Activated effector memory CD4-positive, alpha-beta T cell treated with Interleukin-2 at 50 U/mL for 16 hours (primary cell): Measurements from ENCODE around the gene PDGFRB.

Experiments
- DNase-seq: peaks from one replicate; pipeline ENCODE4 v3.0.0-alpha.2; 2020

The PDGFRB gene

DNA sequence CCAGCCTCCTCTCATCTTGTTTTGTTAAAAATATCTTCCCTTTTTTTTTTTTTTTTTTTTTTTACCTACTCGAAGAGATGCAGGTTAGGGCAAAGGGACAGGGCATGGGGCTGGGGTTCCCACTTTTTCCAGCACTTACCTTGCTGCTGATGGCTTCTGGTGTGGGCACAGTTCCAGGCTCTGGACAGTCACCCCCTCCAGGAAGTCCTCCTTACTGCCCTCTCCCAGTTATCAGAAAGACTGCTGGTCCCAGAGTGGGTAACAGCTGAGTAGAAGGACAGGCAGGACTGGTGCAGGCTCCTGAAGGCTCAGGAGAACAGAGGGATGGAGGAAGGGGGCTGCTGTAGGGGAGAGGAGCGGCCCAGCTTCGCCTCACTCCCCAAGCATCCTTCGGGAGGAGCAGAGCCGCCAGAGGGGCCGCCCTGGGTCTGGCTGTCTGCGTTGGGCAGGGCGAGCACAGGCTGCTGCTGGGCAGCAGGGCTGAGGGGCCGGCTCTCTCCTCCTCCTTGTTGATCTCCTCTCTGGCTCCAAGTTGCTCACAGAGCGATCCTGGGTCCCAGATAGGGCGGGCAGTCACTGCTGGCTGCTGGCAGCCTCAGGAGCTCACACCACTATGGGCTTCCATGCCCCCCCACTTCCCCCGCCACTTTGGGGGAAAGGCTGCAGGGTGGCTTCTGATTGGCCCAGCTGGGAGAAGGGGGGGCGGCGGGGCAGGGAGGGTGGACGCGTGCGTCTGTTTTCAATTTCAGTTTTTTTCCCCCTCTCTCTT is at the start of gene PDGFRB:
Gene PDGFRB, minus strand, starts transcription at position 588 of the 769 bp plus-strand sequence. CDS start 18,798 bp downstream, outside the sequence.
- DNase-seq, result no peak

DNA sequence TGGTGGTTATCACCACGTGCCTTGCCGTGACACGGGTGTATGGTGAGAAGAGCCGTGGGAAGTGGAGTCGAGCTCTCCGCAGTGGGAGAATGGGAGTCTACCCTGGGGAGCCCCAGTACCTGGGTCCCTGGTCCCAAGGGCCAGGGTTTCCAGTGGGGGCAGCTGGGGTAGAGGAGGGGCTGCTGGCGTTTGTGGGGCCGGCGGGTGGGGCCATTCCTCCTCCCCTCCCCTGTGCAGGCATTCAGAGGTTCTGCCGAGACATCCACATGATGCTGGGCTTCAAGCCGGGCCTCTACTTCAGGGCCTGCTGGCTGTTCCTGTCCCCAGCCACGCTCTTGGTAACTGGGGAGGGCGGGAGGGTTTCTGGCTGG is 48.9 kb upstream of the PDGFRB start:
- DNase-seq, result no peak

DNA sequence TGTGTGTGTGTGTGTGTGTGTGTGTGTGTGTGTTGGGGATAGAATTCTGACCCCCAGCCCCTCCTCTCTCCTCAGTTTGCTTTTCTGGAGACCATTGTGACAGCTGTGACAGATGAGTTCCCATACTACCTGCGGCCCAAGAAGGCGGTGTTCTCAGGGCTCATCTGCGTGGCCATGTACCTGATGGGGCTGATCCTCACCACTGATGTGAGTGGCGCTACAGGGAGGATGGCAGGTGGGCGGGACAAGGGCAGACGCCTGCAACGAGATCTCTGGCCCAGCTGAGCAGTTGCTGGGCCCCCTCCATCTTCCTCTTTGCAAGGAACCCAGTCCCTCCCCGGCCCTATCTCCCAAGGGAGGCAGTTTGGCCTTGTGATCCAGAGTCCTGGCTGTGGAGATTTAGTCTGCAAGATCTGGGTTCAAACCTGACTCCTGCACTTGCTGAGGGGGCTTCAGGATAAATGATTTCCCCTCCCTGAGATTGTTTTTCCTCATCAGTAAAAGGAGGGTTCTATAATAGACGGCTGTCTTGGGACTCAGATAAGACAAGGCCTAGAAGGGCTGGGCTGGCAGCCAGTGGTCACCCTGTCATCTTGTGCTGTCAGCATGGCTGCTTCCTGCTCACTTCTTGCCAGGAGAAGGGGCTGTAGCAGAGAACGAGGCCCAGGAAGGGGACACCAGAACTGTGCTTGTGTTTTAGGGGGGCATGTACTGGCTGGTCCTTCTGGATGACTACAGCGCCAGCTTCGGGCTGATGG is 48.4 kb upstream of the PDGFRB start:
- DNase-seq, result no peak

DNA sequence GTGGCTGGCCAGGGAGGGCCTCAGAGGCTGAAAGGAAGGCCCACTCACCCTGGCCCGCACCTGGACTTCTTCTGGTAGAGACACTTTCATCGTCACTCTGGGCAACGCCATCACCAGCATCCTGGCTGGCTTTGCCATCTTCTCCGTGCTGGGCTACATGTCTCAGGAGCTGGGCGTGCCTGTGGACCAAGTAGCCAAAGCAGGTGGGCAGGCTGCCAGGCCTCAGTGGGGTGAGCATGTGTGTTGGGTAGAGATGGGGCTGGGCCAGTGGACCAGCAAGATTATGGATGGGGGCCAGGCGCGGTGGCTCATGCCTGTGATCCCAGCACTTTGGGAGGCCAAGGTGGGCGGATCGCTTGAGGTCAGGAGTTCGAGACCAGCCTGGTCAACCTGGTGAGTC is 46.9 kb upstream of the PDGFRB start:
- DNase-seq, result no peak

DNA sequence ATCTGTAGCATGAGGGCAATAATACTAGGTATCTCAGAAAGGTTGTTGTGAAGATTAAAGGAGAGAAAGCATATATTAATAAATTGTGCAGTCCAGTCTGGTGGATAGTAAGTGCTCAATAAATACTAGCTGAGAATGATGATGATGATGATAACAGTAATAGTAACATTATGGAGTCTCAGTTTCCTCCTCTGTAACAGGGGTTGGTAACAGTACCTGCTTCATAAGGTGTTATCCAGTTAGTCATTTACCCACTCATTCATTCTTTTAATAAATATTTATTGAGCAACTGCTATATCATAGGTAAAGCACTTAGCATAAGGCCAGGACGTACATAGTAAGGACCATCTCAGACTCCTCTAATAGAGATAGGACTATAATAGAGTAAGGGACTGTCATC is 41.8 kb upstream of the PDGFRB start:
- no peak for DNase-seq

DNA sequence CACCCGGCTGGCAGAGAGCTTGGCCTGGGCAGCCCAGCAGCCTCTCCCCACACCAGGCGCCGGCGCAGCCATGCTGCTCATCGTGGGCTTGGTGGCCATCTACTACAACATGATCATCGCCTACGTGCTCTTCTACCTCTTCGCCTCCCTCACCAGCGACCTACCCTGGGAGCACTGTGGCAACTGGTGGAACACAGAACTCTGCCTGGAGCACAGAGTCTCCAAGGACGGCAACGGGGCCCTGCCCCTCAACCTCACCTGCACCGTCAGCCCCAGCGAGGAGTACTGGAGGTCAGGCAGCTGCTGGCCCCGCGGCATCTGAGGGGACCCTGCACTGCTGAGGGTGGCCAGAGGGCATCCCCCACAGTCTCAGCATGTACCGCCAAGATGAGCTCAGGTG is 41.3 kb upstream of the PDGFRB start:
- DNase-seq, result no peak

DNA sequence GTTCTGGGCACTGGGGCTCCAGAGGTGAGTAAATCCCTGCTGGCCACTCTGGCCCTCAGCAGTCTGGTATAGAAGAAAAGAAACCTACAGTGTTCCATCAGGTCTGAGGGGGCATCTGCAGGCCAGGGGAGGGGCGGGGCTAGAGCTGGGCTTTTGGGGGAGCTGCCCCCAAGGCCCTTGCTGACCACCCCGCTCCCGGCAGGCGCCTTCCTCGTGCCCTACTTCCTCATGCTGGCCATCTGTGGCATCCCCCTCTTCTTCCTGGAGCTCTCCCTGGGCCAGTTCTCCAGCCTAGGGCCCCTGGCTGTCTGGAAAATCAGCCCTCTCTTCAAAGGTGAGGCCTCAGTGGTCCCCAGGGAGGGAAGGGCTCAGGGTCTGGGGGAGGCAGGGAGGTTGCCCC is 40.9 kb upstream of the PDGFRB start:
- no peak for DNase-seq

DNA sequence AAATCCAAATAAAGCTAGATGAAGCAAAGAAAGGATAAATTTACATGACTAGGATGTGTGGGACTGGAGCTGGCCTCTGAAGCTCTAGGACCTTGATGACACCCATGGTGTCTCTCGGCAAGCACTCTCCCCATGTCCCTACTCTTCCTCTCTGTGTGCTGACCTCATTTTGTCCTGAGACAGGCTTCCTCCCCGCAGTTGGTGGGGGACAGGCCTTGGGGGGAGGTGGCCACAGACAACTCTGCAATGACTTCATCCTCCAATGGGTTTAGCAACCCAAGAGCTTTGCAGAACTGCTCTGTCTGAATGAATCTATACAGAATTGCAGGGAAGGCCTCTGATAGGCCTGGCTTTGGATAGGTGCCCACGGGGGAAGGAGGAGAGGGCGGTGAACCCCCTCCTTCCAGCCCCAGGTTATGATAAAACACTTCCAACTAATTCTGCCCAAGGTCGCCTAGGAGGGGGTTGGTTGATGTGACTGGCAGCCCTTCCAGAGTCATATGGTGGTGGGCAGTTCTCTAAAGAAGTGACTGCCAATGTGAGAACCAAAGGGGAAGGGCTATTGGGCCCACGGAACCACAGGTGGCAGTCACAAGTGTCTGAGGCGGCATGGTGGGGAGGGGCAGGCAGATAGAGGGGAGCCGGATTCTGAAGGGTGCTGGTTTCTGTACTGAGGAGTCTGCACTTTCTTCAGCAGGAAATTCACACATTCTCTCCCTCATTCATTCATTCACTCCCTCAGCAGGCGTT is 40.3 kb upstream of the PDGFRB start:
- DNase-seq, result no peak

DNA sequence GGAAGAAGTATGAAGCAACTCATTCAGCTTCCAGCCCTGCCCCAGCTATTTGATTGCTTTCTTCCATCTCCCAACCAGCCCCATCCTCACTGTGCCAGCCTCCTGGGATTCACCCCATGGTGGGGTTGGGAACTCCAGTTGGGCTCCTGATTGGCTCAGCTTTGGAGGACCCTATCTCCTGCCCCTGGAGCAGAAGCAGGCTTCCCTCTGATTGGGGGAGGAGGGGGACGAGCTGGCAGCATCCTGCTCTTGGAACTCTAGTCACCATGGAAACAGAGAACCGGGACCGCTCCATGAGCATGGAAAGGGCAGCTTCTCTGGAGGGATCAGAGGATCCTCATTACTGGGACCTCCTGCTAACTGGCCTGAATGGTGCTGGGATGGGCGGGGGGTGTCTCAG is 36.8 kb upstream of the PDGFRB start:
- no peak for DNase-seq

DNA sequence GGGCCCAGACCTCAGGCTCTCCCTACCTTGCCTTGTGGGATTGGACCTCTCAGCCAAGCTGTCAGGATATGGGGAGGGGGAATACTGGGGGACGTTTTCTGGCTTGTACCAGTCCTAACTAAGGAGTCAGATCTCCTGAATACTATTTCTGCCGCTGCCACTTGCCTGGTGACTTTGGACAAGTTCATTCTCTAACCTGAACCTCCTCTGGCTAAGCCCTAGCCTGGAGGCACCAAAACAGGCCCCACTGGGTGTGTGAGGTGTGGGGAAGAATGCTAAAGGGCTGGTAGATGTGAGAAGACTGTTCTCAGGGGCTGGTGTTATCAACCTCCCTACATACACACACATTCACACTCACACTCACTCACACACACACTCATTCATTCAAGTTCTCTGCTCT is 35.3 kb upstream of the PDGFRB start:
- DNase-seq, result no peak

DNA sequence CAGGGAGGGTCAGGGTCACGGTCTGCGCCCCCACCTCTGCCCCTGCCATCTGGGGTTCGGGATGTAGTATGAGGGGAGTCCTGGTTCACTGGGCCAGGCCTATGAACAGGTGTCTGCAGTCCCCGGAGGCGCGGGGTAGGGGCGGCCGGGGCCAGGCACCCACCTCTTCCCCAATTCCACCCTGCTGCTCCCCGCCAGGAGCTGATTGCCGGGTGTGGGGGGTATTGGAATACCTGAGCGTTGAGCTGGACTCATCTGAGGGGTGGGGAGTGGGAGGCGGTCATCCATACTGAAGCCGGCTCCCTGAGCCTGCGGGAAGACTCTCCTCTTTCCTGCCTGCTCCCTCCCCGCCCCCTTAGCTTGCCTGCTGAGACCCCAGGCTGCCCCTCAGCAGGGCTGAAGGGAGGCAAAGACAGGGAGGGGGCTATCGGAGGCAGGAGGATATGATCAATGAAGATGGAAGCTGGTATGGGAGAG is 34.9 kb upstream of the PDGFRB start:
- no peak for DNase-seq

DNA sequence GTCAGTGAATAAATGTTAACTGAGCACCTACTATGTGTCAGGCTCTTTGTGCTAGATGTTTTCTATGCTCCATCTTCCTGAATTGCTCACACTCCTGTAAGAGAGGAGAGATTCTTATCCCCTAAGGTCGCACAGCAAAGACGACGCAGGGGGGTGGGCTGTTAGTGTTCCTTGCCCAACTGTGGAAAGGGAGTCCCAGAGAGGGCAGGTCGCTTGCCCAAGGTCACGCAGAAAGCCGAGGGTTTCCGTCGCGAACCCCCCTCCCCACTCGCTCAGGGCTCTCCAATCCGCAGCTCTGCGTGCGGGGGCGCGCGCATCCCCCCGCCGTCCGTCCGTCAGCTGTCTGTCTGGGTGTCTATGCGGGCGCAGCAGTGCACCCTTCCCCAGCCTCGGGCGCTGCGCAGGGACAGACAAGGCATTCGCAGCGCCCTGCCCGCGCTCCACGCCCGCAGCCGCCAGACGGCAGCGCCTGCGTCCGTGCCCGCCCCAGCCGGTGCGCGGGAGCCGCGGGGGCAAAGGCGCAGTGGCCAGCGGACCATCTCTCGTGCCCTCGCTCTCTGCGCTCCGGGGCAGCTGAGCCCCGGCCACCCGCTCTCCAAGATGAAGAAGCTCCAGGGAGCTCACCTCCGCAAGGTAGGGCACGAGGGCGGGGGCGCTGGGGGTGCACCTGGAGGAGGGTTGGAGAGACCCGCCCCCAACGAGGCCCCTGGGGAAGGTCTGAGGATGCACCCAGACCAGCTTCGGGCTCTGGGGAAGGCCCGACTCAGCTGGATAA is 34.3 kb upstream of the PDGFRB start, which contains the start of gene SLC6A7:
Gene SLC6A7, plus strand, starts transcription at position 335 of the 775 bp plus-strand sequence. Its CDS starts 266 bp downstream, at position 601.
- no peak for DNase-seq

DNA sequence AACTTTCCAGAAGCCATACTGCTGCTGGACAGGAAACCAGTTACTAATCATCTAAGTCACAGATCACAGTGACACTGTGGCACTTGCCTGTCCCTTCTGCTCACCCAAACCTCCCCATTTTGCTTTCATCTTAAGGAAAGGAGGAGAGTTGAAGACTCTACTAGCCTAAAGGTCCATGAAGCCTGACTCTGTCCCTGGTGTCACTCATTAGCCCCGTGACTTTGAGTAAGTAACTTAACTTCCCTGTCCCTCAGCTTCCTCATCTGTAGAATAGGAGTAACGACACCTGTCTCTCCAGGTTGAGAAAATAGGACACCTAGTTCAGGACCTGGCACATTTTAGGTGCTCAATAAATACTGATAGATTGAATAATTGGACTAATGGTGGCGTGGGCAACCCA is 33.7 kb upstream of the PDGFRB start:
- DNase-seq, result no peak

DNA sequence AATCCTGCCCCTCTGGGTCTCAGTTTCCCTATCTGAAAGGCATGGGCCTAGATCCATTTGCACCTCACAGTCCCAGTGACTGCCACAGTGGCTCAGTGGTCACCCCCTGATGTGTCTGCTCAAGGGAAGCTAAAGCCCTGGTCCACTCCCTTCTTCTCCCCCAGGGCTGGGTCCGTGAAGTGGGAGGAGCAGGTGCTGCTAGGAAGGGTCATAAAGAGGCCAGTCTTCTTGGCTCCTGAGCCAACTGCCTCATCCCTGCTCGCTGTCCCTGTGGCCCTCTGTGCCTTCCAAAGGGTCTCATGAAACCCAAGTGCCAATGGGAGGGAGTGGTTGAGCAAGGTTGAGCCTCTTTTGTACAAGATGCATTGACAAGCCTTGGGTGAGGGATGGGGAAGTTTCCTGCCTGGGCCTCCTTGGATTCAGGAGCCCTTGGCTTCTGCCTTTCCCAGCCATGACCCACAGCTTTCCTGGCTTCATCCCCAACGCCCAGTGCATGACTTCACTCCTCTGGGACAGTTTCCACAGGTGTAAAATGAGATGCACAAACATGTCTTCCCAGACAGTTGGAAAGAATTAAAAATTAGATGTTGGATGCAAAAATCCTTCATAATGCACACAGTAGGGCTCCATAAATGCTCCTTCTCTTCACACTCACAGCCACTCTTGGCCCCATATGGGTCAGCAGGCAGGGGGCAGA is 32.6 kb upstream of the PDGFRB start:
- no peak for DNase-seq

DNA sequence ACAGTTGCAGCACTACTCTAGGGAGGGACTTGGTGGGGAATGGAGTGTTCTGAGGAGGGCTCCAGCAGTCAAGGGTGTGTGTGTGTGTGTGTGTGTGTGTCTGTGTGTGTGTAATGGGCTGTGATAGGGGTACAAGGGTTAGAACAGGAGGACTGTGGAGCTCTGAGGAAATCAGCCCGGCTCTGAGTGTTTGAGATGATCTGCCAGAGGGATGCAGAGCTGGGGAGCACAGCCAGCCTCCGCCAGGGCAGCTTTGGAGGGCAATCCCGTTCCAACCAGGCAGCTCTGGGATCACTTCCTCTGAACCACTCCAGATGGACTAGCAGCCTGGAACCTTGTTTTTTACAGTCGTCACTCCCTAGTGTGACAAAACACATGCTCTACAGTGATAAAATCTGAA is 31.3 kb upstream of the PDGFRB start:
- no peak for DNase-seq

DNA sequence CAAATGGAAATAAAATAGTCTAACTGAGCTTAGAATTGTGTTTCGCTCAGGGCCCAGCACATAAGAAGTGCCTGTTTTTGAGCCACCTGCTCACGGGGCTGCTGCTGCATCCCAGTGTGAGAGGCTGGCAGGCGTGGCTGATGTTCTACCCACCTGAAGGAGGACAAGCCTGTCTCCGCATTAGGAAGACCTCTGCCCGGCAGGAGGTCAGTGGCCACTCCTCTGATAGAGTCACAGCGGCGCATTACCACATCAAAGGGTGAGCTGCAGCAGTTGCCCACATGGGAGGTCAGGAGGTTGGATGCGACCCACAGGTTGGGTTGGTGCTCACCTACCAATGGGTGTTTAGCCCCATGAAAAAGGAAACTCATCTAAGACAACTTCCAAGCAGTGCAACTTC is 30.5 kb upstream of the PDGFRB start:
- DNase-seq, result no peak

DNA sequence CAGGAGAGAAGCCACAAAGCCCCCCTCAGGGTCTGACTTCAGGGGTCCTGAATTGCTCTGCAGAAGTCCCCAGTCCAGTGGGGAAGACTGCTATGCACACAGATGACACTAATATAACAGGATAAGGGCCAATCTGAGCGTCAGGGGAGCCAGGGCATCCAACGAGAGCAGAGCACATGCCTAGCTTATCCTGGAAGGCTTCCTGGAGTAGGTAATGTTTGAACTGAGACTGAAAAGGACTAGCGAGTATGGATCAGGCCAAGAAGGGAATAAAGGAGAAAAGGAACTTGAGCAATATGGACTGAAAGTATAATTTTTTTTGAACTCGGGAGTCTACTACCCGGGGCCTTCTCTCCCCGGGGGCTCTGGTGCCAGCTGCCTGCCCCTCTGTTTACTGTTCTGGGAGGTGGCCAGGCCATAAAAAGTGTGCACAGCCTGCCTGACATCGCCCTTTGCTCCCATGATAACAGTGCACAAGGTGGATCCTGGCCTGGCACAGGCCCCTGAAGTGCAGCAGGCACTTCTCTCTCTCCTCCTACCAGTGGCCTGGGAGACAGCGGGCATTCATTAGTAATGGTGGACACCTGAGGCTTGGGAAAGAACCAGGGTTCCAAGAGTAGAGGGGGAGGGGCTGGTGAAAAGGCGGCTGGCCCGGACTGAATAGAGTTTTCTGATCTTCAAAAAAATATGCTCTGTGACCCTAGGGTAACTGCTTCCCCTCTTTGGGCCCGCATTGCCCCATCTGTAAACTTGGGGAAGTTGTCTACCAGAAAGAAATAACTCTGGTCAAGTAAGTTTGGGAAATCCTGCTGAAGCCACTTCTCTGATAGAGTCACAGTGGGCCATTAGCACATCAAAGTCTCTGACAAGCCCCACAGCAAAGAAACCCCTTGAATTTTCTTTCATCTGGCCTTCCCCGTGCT is 29.6 kb upstream of the PDGFRB start:
- DNase-seq, result no peak

DNA sequence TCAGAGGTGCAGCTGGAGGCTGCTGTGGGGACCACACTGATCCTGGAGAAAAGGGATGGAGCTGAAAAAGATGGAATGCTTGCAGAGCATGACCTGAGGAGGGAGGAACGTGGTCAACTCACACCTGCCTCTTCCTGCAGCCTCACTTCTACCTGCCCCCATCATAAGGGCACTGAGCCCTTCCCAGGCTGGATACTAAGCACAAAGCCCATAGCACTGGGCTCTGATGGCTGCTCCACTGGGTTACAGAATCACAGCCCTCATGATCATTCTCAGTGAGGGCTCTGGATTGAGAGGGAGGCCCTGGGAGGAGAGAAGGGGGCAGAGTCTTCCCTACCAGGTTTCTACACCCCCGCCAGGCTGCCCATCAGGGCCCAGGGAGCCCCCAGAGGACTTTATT is 28.4 kb upstream of the PDGFRB start:
- DNase-seq, result no peak

DNA sequence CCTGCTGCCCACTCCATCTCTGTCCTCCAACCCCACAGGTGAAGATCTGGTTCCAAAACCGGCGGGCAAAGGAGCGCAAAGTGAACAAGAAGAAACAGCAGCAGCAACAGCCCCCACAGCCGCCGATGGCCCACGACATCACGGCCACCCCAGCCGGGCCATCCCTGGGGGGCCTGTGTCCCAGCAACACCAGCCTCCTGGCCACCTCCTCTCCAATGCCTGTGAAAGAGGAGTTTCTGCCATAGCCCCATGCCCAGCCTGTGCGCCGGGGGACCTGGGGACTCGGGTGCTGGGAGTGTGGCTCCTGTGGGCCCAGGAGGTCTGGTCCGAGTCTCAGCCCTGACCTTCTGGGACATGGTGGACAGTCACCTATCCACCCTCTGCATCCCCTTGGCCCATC is 27.8 kb upstream of the PDGFRB start:
- no peak for DNase-seq

DNA sequence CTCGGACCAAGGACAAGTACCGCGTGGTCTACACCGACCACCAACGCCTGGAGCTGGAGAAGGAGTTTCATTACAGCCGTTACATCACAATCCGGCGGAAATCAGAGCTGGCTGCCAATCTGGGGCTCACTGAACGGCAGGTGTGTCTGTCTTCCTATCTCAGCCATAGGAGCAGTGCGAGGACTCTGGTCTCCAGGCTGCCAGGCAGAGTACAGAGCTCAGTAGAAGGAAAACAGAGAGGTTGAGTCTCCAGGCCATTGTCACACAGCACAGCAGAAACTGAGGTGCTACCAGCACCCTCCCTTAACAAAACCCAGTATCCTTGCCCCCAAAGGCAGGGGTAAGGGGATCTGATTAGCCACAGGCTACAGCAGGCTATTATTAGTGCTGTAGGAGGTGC is 27.1 kb upstream of the PDGFRB start:
- no peak for DNase-seq
